Vagina (tissue), 2 donors: Measurements from ENCODE around the gene NOC4L. TPM values are rescaled to one million over a fixed set of nuclear protein-coding genes. Genes with fewer than 3 reads are reported as not detected.

Source experiments
- DNase-seq, 2 donors: peaks; one replicate each; pipeline ENCODE4 v3.0.0-alpha.2; 2017; ENCODE audit errors: extremely low spot score in 2 of 2
- H3K27ac ChIP-seq: fragments of 200-600 bp; sonication (generic); one replicate; pipeline ENCODE4 v1.5.1; 2019
- H3K27me3 ChIP-seq: fragments of 200-600 bp; sonication (generic); one replicate; pipeline ENCODE4 v1.5.1; 2019
- H3K36me3 ChIP-seq, 2 donors: fragments of 200-600 bp; sonication (generic); one replicate each; pipeline ENCODE4 v1.5.1; 2017 to 2019
- H3K4me1 ChIP-seq: fragments of 200-600 bp; sonication (generic); one replicate; pipeline ENCODE4 v1.5.1; 2019
- H3K4me3 ChIP-seq, 2 donors: fragments of 200-600 bp; sonication (generic); 1 replicate in 1 of 2; 2 replicates in 1 of 2; pipeline ENCODE4 v1.5.1; 2016 to 2019
- H3K9me3 ChIP-seq: fragments of 200-600 bp; sonication (generic); one replicate; pipeline ENCODE4 v1.5.1; 2019
- CTCF ChIP-seq, 3 experiments: fragments of 450-650 bp in 2 of 3; fragments of 200-600 bp in 1 of 3; sonication (generic) in 1 of 3; IDR thresholded peaks; one replicate each; pipeline ENCODE4 v1.5.1; 2017 to 2019; ENCODE audit warnings: antibody characterized with exemption in 3 of 3, mild to moderate bottlenecking in 2 of 3, moderate library complexity in 2 of 3
- POLR2A ChIP-seq, 2 donors: fragments of 450-650 bp; IDR thresholded peaks; one replicate each; pipeline ENCODE4 v1.6.1; 2017; ENCODE audit warnings: antibody characterized with exemption in 2 of 2, mild to moderate bottlenecking in 2 of 2, moderate library complexity in 2 of 2
- POLR2AphosphoS5 ChIP-seq, 2 donors: sonication (generic); formaldehyde crosslinking; IDR thresholded peaks; one replicate each; pipeline ENCODE4 v1.9.0; 2017; ENCODE audit warnings: antibody characterized with exemption in 2 of 2, mild to moderate bottlenecking in 2 of 2, low read depth in 1 of 2; ENCODE audit not compliant: insufficient read depth in 1 of 2
- intact Hi-C: fragments of 100-400 bp; cut with DNase I; formaldehyde crosslinking; loops from one replicate; pipeline ENCODE4 v1.15.1; 2023
- total RNA-seq: library from RNA; depleted of rRNA; stranded (reverse); fragments of >200 nt; gene quantifications from one replicate; pipeline ENCODE4 v1.2.3, GENCODE V29; 2016

The NOC4L gene
- total RNA-seq, 1 donor from 2014 or later: 13.0 TPM

GRCh38 chr12:132176385-132176919 lies 32.2 kb downstream of the NOC4L start:
- TF ChIP-seq CTCF (IDR thresholded peaks at IDR 0.05) (no peak), POLR2A (IDR thresholded peaks at IDR 0.05) (no peak), POLR2AphosphoS5 (IDR thresholded peaks at IDR 0.05; ENCODE audit: insufficient read depth in 1 of 2, low read depth in 1 of 2) (no peak)
- DNase-seq: no peak
- Histone ChIP-seq H3K9me3 (no peaks in the 10 kb centered on the region), H3K4me1 (no peaks in the 10 kb centered on the region), H3K27me3 (no peaks in the 10 kb centered on the region), H3K27ac (no peak overlapping the region), H3K4me3 (no peak overlapping the region), H3K36me3 (no peaks in the 10 kb centered on the region)
- intact Hi-C loops: no loop called here

DNA sequence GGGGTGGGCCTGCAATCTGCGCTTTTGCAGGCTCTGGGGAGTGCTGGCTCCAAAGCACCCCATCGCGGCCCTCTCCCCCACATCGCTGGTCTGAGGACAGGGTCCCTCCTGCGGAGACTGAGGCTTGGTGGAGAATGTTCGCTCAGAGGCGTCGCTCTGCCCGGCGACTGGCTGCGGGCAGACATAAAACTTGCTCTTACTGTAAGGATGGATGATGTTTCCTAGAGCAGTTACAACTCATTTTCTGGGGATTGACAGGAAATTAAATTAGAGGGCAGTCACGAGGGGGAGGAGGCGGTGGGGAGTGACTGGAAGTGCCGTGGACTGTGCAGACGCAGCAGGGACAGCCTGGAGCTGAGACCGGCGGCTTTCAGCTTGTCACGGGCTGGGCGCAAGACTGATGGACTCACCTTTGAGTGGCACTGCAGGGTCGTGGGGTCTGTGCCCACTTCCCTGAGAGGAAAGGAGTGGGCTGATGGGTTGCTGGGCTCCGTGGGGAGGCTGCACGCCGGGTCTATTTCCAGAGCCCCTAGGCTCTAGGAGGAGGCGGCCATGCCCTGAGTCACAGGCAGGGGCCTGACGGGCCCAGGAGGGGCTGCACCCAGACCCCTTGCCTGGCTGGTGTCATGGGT lies 32.8 kb downstream of the NOC4L start:
- Histone ChIP-seq H3K4me3 (no peak overlapping the region), H3K27ac (no peak overlapping the region), H3K4me1 (no peaks in the 10 kb centered on the region), H3K27me3 (no peaks in the 10 kb centered on the region), H3K9me3 (no peaks in the 10 kb centered on the region), H3K36me3 (no peaks in the 10 kb centered on the region)
- TF ChIP-seq CTCF (IDR thresholded peaks at IDR 0.05) (no peak), POLR2A (IDR thresholded peaks at IDR 0.05) (no peak), POLR2AphosphoS5 (IDR thresholded peaks at IDR 0.05; ENCODE audit: insufficient read depth in 1 of 2, low read depth in 1 of 2) (no peak)
- intact Hi-C loops: no loop called here
- no peak for DNase-seq

- Histone ChIP-seq H3K36me3 (no peaks in the 10 kb centered on the region), H3K27ac (no peak overlapping the region), H3K4me3 (no peak overlapping the region), H3K9me3 (no peaks in the 10 kb centered on the region), H3K4me1 (no peaks in the 10 kb centered on the region), H3K27me3 (no peaks in the 10 kb centered on the region)
- DNase-seq: no peak
- intact Hi-C loops: no loop called here
- TF ChIP-seq CTCF (IDR thresholded peaks at IDR 0.05): no peak
- TF ChIP-seq POLR2A (IDR thresholded peaks at IDR 0.05): no peak
- TF ChIP-seq POLR2AphosphoS5 (IDR thresholded peaks at IDR 0.05; ENCODE audit: insufficient read depth in 1 of 2, low read depth in 1 of 2): no peak
Observed at GRCh38 chr12:132178316-132178715, 34.1 kb downstream of the NOC4L start.

- Histone ChIP-seq H3K4me1 (no peaks in the 10 kb centered on the region), H3K4me3 (no peak overlapping the region), H3K36me3 (no peaks in the 10 kb centered on the region), H3K27ac (no peak overlapping the region), H3K27me3 (no peaks in the 10 kb centered on the region), H3K9me3 (no peaks in the 10 kb centered on the region)
- TF ChIP-seq POLR2AphosphoS5 (IDR thresholded peaks at IDR 0.05; ENCODE audit: insufficient read depth in 1 of 2, low read depth in 1 of 2) (no peak), CTCF (IDR thresholded peaks at IDR 0.05) (no peak), POLR2A (IDR thresholded peaks at IDR 0.05) (no peak)
- intact Hi-C loops: no loop called here
- no peak for DNase-seq
Observed at GRCh38 chr12:132178801-132179401, 34.6 kb downstream of the NOC4L start.
